ENCODE measurements around the gene MED13L.
A peak's percentile ranks its signal among the peaks of the same experiment; 100 is the strongest.

The MED13L gene

DNA sequence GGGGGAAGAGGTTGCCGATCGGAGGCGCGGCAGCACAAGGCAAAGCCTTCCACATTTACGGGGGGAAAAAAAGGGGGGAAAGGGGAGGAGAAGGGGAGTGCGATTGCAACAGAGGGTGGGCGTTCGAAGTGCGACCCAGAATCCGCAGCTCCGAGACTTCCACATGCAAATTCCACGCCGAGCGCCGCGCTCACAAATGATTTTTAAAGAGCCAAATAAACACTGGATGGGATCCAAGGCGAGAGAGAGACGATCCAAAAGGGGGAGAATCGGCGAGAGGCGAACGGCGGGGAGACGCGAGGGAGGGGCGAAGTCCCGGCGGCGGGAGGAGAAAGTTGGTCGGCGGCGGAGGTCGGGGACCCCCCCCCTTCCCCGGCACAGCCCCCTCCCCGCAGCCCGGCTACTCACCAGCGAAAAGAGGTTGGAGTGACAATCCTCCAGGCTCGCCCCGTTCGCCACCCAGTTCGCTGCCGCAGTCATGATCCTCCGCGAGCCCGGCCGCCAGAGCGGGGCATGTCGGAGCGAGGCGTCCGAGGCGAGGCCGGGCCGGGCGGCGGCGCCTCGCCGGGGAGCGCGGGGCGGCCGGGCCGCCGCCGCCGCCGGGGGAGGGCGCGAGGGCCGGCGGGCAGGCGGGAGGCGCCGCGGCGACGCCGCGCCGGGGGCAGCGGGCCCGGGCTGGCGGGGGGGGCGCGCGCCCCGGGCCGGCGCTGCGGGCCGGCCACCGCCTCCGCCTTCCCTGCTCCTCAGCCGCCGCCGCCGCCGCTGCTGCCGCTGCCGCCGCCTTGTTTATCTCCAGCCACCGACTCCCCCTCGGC is 634 bp downstream of the MED13L start:
- peak; percentile 81 for DNase-seq

DNA sequence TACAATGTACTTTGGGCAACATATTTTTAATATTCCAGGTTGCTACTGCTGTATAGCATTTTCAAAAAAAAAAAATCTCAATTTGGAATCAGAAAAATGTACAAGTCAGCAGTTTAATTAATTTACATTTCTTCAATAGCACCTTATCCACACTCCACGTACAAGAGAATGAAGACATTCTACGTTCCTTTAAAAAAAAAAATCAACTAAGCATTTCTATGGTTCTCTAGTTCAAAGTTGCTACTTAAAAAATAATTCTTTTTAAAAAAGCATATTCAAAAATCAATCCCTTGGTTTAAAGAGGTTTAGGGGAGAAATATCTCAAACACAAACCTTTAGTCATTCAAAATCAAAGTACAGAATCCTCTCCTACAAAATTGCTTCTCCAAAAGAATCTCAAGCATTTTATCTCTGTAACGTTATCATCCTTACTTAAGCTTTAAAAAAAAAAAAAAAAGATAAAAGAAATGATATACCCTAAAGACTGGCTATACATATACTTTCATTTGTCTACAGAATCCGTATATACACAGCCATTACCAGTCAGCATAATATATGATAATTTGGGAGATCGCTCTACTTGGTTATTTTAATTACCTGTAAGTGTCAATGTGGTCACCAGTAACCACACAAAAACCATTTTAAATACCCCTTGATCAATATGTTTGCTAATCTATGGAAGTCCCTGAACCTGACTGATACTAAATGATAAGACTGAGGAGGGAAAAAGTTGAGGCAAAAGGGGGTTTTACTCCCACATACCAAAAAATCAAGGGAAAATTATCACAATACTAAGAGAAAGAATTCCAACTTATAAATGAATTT is 2.7 kb downstream of the MED13L start:
- no peak for DNase-seq

DNA sequence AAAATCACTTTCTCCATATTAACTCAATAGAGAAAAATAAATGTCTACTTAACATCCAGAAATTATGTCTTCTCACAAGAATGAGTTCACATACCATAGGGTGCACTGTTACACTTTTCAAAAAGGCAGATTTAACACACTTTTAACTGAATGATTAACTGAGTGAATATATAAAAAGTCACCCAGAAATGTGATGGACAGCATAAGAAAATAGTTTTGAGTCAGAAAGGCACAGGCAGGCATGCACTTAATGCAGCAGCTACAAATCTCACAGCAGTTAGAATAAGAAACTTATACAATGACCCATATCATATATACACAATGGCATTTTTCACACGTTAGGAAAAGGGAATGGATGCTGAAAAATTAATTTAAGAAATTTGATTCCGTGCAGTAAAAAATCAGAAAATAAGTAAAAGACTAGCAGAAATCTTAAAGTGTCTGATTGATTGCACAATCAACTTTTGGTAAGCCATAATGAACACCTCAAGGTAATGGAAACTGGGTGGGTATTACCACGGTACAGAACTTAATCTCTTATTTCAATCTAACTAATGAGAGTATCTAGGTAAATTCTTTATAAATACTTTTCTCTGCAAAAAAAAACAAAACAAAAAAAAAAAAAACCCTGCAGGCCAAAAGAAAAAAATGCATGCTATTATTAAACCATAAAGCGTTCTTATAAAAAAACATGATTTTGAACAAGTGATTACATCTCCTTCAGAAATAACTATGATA is 3.5 kb downstream of the MED13L start:
- DNase-seq: no peak

DNA sequence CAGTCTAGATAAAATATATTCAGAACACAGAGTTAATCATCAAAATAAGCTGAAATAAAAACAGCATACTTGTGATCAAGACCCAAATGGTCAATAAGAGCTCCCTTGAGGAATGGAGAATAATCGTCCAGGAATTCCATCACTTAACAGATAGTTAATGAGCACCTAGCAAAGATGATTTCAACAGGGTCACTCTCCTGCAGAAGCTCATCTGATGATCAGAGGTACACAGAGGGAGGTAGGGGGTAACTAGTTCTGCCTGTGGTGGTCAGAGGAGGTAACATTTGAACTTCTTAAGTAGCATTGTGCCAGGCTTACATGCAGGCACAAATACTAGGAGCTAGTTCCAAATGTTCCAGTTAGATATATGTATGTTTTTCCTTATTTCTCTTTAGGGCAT is 9.5 kb downstream of the MED13L start:
- no peak for DNase-seq

DNA sequence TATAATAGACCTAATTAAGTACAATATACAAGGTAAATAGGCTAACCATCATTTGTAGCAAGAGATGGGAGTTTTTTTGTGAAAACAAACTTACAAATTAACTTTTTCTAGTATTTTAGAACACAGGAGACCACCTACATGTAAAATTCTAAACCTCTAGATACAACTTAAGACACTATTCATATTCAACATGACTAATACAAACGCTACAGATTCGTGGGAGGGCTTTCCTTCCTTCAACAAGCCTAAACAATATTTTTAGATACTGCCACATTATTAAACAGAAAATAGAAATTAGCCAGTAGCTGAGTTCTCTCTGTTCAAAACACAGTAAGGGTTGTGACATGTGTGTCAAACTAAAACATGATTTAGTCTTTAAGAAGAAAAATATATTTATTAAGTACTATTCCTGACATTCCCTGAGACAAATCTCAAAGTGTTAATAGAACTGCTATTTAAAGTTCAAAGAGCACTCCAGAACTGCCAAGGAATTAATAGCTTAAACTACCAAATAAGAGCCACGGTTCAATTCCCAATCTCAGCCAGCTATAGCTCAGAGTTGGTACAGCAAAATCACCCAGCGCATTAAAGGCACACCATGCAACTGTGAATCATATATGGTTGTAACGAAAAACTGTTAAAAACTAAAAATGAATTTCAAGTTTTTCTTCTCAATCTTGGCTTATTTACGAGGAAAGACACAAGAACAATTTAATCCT is 10.7 kb downstream of the MED13L start:
- DNase-seq: no peak

DNA sequence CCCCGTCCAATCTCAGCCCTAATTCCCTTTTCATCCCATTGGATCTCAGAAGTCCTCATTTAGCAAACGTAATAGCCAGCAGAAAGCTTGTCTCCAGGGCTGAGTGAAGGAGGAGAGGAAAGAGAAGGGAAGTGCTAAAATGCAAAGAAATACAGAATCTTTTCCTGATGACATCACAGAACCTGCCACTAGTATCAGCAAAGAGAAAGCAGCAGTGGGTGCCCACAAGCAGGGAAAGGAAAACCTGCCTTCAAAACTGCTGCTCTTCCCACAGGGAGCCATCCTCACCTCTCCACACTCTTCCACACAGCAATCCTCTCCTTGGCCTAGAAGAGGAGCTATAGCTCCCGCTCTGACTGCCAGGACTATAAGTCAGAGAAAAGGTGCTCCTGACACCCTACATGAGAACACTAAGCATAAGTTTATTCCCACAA is 11.3 kb downstream of the MED13L start:
- no peak for DNase-seq

DNA sequence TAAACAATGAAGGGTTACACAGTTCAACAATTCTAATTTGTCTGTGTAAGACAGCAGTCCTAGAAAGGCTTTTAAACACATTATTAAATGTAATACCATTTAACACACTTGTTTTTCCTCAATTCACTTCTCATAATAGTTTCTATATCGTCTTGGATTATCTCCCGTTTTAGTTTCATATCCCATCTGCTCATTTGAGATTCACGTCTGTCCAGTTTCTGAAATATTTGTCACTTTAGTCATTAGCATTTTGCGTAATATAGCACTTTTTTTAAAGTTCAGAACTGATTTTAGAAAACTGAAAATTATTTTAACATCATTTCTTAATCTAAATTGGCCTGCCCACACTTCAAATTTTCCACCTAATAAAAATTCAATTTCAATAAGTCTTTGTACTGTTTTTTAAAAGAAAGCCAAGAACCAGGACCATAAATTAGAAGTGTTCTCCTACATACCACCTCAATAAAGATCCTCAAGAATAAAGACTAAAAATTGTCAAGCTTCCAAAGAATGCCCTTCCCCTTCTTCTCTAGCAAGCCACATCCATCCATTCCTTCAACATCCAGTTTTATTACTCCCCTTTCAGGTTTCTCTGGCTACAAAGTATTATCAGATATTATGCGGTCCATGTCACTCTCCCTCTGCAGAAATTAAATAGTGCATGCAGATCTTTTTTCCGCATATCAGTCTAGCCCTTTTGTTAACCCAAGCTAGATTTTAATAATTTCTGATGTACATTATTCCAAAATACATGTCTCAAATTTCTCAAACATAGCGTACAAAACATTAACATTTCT is 11.9 kb downstream of the MED13L start:
- no peak for DNase-seq

DNA sequence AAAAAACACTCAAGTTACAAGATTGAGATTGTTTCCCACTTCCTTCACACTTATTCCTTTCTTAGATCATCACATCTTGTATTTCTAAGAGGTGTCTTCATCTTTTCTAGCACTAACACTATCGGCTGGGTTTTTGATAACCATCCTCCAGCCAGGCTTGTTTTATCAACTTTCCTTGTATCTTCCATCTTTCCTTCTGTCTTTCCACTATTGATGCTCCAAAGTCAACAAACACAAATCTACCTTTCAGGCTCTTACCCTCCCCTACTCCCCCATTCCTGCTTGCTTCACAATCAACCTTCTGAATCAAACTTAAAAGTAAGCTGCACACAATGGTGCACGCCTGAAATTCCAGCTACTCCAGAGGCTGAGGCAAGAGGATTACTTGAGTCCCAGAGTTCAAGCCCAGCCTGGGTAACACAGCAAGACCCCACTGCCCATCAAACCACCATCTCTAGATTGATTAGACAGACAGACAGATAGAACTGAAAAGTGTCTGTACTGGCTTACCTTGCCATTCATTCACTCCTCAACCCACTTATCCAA is 12.9 kb downstream of the MED13L start:
- no peak for DNase-seq

DNA sequence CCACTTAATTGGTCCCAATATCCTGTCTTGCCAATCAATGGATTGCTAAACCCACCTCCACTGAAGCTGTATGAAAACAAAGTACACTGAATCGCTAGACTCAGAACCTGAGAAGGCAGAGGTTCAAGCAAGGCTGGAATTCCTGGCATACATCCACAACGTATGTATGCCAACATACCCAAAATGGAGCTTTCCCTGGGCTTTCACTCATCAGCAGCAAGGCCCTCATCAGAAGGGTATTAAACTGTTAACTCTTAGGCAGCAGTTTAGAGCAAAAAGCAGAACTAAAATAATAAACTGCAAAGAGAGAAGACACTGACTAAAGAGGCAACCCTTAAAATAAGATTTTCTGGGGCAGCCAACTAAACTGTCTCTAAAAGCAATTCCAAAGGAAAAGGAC is 13.6 kb downstream of the MED13L start:
- peak; percentile 48 for DNase-seq

DNA sequence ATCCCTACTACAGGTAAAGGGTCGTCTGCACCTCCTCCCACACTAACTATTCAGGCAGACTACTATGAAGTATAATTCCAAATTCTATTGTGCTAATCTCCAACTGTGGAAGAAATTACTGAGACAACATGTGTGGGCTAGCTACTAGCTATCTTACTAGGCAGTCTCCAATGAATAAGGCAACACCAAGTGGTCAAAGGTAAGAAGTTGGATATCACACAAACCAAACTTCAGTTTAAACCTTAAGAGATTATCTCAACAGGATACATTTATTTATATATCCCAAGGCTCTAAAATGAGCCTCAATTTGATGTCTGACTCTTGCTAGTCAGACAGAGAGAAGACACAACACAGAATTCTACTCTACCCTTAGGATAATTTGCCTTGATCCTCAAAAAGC is 14.1 kb downstream of the MED13L start:
- no peak for DNase-seq

DNA sequence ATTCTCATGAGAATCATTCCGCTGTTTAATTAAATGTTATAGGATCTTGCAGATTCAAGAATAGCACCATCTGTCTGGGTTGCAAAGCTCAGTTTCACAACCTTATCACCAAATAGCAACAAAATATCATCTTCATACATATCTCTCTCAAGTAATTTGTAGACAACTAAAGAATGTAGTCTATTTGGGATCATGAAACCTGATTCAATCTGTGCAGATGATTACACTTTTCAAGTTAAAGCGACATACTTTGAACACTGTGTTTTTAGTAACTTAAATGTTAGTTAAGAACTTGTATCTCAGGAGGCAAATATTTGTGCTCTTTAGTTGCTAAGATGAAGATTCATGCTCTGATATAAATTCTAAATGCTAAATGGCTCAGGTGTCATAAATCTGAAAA is 14.8 kb downstream of the MED13L start:
- no peak for DNase-seq

DNA sequence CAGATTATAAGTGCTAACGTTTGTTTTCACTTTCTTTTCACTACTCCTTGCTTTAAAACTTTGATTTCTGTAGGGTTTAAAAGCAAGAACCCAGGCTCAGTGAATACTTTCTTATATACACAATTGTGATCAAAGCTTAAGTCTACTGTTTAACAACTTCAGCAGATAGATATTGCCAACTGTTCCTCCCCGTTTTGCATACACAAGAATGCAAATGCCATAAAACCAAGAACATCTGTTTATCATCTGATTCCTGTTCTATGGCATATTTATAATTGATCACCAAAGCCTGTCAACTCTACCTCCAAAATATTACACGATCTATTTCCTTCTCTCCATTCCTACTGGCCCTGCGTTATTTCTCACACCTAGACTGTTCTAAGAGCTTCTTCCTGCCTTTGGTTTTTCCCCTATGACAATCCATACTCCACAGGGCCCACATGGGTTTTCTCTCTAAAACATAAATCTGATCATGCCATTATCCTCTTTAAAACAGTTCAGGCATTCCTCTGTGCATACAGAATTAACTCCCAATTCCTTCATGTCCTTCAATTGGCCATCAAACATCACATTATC is 15.9 kb downstream of the MED13L start:
- DNase-seq: no peak

DNA sequence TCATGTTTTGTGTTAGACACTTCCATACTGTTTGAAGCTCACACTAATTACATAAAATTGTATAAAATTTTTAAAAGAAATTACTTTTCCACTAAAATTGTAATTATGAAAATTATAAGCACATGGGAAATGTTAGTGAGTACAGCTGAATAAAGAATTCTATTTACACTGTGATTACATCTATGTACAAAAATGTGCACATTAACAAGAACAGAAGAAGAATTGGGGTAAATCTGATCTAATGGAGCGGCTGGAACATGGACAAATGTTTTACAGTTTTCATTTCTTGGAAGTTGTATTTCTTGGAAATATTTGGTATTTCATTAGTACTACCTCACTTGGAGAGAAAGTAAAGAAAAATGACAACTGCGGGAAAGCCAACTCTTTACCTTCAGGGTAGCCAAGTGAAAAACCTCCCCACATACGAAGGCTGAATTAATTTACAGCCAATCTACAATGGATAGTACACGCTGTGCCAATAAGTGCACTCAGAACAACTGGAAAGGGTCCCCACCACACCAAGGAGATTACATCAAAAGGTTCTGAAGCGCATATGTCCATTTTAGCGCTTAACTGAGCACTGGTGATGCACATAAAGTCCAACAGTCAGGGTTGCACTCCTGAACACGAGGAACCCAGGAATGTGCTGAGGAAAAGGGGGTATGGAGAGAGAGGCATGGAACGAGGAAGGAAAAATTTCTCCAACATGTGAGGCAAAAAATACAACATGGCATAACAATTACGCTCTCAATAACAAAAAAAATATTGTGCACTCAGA is 17.5 kb downstream of the MED13L start:
- DNase-seq: no peak

DNA sequence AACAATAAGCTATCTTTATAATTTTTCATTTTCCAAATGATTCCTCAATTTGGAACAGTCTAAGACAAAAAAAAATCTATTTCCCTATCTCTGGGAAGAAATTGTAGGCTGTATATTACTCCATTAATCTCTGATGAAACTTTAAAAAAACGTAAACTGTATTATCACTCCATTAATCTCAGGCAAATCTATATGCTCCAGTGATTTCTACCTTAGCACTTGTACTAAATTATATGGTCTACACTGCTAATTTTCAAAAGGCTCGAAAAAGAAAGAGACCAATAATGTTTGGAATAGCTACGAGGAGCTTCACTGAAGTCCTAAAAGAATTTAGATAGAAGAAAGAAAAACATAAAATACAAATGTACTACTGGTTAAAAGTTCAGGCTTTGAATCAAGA is 19.7 kb downstream of the MED13L start:
- no peak for DNase-seq

DNA sequence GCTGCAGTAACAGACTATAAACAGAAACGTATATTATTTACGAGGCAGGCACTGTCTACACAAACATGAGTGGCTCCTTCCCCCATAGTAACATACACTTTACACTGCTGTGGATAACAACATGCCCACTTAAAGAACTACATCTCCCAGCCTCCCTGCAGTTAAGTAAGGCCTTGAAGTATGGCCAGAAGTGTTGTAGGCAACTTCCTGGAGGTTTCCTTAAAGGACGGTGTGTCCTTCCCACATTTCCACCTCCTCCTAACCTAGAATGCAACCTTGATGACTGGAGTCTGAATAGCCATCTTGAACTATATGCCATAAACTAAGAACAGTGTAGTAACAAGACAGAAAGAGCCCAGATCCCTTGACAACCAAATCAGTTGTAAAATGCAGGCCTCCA is 20.3 kb downstream of the MED13L start:
- DNase-seq: no peak

DNA sequence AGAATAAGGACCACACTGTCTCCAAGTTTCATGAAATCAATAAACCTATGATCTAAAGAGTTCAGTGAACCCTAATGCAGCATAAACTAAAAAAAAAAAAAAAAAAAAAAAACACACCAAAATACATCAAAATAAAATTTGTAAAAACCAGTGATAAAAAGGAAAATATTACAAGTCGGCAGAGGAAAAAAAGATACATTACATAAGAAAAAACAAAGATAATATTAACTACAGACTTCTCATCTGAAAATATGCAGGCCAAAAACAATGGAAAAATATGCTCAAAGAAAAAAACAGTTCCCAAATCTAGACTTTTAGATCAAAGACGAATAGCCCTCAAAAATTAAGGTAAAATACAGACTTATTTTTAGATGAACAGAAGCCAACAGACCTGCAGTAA is 27.6 kb downstream of the MED13L start:
- no peak for DNase-seq

DNA sequence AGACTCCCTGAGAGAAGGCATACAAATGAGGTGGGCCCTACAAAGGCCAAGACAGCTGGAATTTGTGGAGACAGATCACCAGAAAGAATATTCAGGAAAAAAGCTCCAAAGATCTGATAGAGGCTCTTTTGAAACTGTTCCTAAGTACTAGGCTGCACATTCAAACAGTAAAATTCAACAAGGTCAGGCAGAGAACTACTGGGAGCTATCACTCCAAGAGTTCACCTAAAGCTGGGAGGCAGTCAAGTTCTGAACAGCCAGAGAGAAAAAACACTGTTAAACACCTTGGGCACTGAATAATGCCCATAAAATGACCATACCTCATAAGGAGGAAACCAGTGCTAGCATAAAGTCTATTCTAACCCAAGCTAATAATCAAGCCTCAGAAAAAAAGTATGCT is 28.6 kb downstream of the MED13L start:
- no peak for DNase-seq

DNA sequence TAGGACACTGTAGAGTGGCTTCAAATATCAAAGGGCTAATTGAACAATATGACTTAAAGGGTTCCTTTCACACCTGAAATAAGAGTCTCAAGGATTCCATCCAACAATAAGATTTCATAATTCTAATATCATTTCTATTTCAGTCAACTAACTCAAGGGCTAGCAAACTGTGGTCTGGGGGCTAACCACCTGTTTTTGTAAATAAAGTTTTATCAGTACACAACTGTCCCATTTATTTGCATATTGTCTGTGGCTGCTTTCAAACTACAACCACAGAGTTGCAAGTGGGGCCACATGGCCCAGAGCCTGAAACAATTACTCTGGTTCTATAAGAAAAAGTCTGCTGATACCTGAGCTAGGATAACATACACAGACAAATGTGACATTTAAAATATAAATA is 29.1 kb downstream of the MED13L start:
- no peak for DNase-seq

DNA sequence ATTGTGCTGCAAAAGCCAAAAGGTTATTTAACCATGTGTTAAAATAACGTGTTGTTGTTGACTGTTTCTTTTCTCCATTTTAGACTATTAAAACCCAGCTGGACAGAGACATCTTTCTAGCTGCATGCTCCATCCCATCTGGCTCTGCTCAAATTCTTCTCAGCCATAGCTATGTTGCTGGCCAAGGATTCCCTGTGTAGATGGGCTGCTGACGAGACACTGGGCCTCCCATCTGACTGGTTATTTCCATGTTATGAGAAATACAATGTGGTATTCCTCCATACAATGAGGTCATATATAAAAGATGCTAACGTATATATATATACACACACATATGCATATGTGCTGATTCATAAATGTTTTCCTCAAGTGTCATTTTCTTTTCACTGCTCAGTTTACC is 30.1 kb downstream of the MED13L start:
- DNase-seq: no peak

DNA sequence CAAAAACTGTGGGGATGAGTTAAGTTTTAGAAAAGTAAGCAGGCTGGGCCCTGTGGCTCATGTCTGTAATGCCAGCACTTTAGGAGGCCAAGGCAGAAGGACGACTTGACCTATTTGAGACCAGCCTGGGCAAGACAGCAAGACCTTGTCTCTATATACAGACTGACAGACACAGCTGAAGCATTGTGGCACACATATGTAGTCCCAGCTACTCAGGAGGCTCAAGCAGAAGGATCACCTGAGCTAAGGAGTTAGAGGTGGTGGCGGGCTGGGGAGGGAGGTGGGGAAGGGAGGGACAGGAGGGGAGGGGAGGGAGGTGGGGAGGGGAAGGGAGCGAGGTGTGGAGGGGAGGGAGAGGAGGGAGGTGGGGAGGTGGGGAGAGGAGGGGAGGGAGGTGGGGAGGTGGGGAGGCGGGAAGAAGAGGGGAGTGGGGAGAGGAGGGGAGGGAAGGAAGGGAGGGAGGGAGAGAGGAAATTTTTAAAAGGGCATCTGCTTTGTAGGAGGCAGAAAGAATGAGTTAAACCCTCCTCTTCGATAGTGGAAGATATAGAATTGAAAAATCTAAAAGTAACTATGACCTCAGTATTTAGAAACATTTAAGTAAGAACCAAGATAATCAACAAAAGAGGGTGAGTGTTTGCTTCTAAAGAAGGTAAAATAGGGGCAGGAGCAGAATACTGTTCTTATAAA is 30.9 kb downstream of the MED13L start:
- DNase-seq: no peak
